Smooth muscle cell (in vitro differentiated cells): ENCODE data around the gene NPVF. TPM values are rescaled to one million over a fixed set of nuclear protein-coding genes. Genes with fewer than 3 reads are reported as not detected.

ENCODE experiments used
- DNase-seq: peaks from one replicate; lab custom pipeline; 2025; ENCODE audit not compliant: unreplicated experiment; lab: John Stamatoyannopoulos, UW
- H2AFZ ChIP-seq: fragments of 200-600 bp; sonication (generic); 2 replicates; pipeline ENCODE4 v1.6.0; 2016; ENCODE audit warnings: antibody characterized with exemption, low read depth, mild to moderate bottlenecking
- H3F3A ChIP-seq: fragments of 200-600 bp; sonication (generic); 2 replicates; pipeline ENCODE4 v1.6.0; 2017; ENCODE audit warnings: antibody characterized with exemption, low read depth
- H3K27ac ChIP-seq: fragments of 200-600 bp; sonication (generic); 2 replicates; pipeline ENCODE4 v1.5.1; 2016; ENCODE audit warnings: low read depth, mild to moderate bottlenecking
- H3K27me3 ChIP-seq: fragments of 200-600 bp; sonication (generic); 2 replicates; pipeline ENCODE4 v1.6.1; 2016; ENCODE audit warnings: low read depth, mild to moderate bottlenecking
- H3K36me3 ChIP-seq: fragments of 200-600 bp; sonication (generic); 2 replicates; pipeline ENCODE4 v1.5.1; 2016; ENCODE audit warnings: low read depth
- H3K4me1 ChIP-seq: fragments of 200-600 bp; sonication (generic); 2 replicates; pipeline ENCODE4 v1.5.1; 2016; ENCODE audit warnings: low read depth
- H3K4me2 ChIP-seq: fragments of 200-600 bp; sonication (generic); 2 replicates; pipeline ENCODE4 v1.6.0; 2016; ENCODE audit warnings: mild to moderate bottlenecking
- H3K4me3 ChIP-seq: fragments of 200-600 bp; sonication (generic); 2 replicates; pipeline ENCODE4 v1.5.1; 2016; ENCODE audit warnings: mild to moderate bottlenecking
- H3K79me2 ChIP-seq: fragments of 200-600 bp; sonication (generic); 2 replicates; pipeline ENCODE4 v1.6.0; 2016; ENCODE audit warnings: low read depth, mild to moderate bottlenecking
- H3K9ac ChIP-seq: fragments of 200-600 bp; sonication (generic); 2 replicates; pipeline ENCODE4 v1.6.0; 2016; ENCODE audit warnings: low read depth
- H3K9me3 ChIP-seq: fragments of 200-600 bp; sonication (generic); replicated peaks from 2 replicates; pipeline ENCODE4 v1.5.1; 2016; ENCODE audit warnings: low read depth
- H4K20me1 ChIP-seq: fragments of 200-600 bp; sonication (generic); 2 replicates; pipeline ENCODE4 v1.6.0; 2016; ENCODE audit warnings: low read depth
- CTCF ChIP-seq: fragments of 200-600 bp; sonication (generic); IDR thresholded peaks from 2 replicates; pipeline ENCODE4 v1.5.1; 2017; ENCODE audit warnings: borderline replicate concordance, mild to moderate bottlenecking, antibody characterized with exemption; ENCODE audit not compliant: insufficient read depth, poor library complexity, severe bottlenecking
- WGBS: methylation state at CpG from one replicate; pipeline ENCODE4 v1.1.7; 2016; ENCODE audit warnings: low lambda C conversion rate; 5-methylcytosine and 5-hydroxymethylcytosine counted together
- polyA plus RNA-seq: library from polyadenylated mRNA; unstranded; fragments of >200 nt; fragmentation: Nextera tagmentation; extraction: Ambion mirVana; gene quantifications from 2 replicates; pipeline ENCODE4 v1.2.1, GENCODE V29; 2016
- total RNA-seq: library from RNA; depleted of rRNA; stranded (reverse); fragments of >200 nt; gene quantifications from 2 replicates; pipeline ENCODE4 v1.2.3, GENCODE V29; 2014

Gene NPVF
- total and polyA plus RNA-seq, 2 experiments from 2014 or later, result not detected

DNA sequence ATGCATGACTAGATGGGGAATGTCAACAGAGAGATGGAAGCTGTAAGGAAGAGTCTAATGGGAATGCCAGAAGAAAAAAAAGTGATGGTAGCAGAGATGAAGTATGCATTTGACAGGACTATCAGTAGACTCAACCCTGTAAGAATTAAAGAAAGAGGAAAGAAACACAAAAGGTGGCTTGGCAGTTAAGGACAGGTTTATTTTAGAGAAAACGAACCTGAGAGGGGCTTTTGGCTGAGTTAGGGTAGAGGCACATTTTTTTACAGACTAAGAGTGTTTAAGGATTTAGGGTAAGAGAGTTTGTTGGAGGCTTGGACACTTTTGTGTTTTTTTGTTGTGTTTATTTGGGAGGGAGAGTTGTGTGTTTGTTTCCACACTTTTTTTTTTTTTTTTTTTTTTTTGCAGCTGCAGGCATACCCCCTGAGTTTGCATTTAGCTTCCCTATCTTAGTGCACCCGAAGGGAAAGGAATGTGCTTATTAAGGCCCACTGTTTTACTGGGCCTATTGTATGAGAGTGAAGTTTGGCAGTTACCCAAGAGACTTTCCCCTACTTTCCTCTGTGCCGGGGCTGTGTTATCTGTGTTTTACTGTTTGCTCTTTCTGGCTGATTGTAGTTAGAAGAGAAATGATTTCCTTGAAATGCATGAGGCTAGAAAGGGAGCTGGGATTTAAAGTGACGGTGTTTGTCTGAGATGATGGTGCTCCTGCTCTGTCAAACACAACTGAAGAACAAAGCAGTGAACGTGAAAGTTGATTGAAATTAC is 32.0 kb downstream of the NPVF start:
- no peak overlapping the region for H3K4me2 ChIP-seq
- H3K27me3 ChIP-seq, result peaks cover 6% of the 10 kb centered on the region
- H3K9me3 ChIP-seq, result no peaks in the 10 kb centered on the region
- H2AFZ ChIP-seq, result no peak overlapping the region
- H3K79me2 ChIP-seq, result no peaks in the 10 kb centered on the region
- H3K4me1 ChIP-seq, result no peaks in the 10 kb centered on the region
- no peak overlapping the region for H3K4me3 ChIP-seq
- H3K36me3 ChIP-seq, result no peaks in the 10 kb centered on the region
- H4K20me1 ChIP-seq, result no peaks in the 10 kb centered on the region
- no peak overlapping the region for H3K27ac ChIP-seq
- WGBS, result 58% methylated on average over 5 of the region's 5 CpGs
- no peak for TF ChIP-seq CTCF
- H3F3A ChIP-seq, result no peaks in the 10 kb centered on the region
- no peak for DNase-seq
- no peak overlapping the region for H3K9ac ChIP-seq

DNA sequence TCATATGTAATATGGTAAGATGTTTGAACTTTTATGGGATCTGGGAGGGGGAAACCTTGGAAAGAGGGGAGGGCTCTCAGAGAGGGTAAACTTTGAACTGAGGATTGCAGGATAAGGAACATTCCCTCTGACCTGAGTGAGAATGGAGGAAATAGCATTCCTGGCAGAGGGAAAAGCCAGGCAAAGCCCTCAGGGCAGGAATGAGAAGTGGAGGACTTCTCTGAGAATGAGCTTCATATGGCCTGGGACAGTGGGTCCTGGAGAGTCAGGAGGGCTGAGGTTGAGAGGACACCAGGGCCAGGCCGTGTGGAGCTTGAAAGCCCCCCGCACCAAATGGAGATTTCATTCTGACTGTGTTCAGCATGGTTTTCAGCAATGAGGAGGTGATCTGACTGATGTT is 34.2 kb downstream of the NPVF start:
- Histone ChIP-seq H3F3A (no peaks in the 10 kb centered on the region), H3K4me3 (no peak overlapping the region), H3K4me1 (no peaks in the 10 kb centered on the region), H3K4me2 (no peak overlapping the region), H4K20me1 (no peaks in the 10 kb centered on the region), H3K9ac (no peak overlapping the region), H3K27me3 (no peaks in the 10 kb centered on the region), H2AFZ (no peak overlapping the region), H3K79me2 (no peaks in the 10 kb centered on the region), H3K36me3 (no peaks in the 10 kb centered on the region), H3K27ac (no peak overlapping the region), H3K9me3 (no peaks in the 10 kb centered on the region)
- no peak for TF ChIP-seq CTCF
- DNase-seq, result no peak
- 89% methylated on average over 2 of the region's 2 CpGs for WGBS

DNA sequence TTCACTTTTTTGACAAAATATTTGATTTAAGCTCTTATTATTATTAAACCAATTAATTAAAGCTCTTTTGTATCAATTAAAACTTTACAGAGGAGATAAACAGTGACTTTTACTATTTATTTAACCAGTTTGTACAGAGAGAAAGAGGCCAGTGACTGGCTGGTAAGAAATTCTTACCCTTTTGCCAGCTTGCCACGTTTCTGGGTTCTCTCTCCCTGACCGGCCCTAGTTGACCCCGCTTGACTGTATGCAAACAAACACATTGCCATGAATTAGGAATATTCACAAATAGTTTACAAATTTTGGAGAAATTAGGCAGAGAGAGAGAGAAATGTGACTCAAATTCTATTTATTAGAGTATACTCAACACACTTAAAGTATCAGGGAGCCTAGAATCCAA is 36.2 kb downstream of the NPVF start:
- H3K4me2 ChIP-seq, result no peak overlapping the region
- no peaks in the 10 kb centered on the region for H4K20me1 ChIP-seq
- H3F3A ChIP-seq, result no peaks in the 10 kb centered on the region
- H2AFZ ChIP-seq, result no peak overlapping the region
- no peaks in the 10 kb centered on the region for H3K36me3 ChIP-seq
- H3K27me3 ChIP-seq, result no peaks in the 10 kb centered on the region
- TF ChIP-seq CTCF, result no peak
- 81% methylated on average over 3 of the region's 3 CpGs for WGBS
- no peak overlapping the region for H3K27ac ChIP-seq
- H3K79me2 ChIP-seq, result no peaks in the 10 kb centered on the region
- H3K4me3 ChIP-seq, result no peak overlapping the region
- H3K4me1 ChIP-seq, result no peaks in the 10 kb centered on the region
- no peaks in the 10 kb centered on the region for H3K9me3 ChIP-seq
- DNase-seq, result no peak
- H3K9ac ChIP-seq, result no peak overlapping the region

- Histone ChIP-seq H3K27me3 (no peaks in the 10 kb centered on the region), H3K9ac (no peak overlapping the region), H3K4me1 (no peaks in the 10 kb centered on the region), H3K36me3 (no peaks in the 10 kb centered on the region), H3F3A (no peaks in the 10 kb centered on the region), H3K4me2 (no peak overlapping the region), H3K79me2 (no peaks in the 10 kb centered on the region), H3K4me3 (no peak overlapping the region), H4K20me1 (no peaks in the 10 kb centered on the region), H3K9me3 (no peaks in the 10 kb centered on the region), H3K27ac (no peak overlapping the region), H2AFZ (no peak overlapping the region)
- 94% methylated on average over 6 of the region's 6 CpGs for WGBS
- no peak for DNase-seq
- TF ChIP-seq CTCF, result no peak
Observed at GRCh38 chr7:25189197-25189596, 39.1 kb downstream of the NPVF start.
